Activated T-cell treated with anti-CD3 and anti-CD28 coated beads, Interleukin-2, amount 50 U/mL, for 72 hours (primary cell): Measurements from ENCODE around the gene NKAIN2. TPM values are rescaled to one million over a fixed set of nuclear protein-coding genes. Genes with fewer than 3 reads are reported as not detected.

Experiments
- ATAC-seq, 2 donors: fragments of 150-1000 bp; cut with Tn5 transposase; replicated peaks in 1 of 2; 2 replicates each; pipeline ENCODE4 v1.10.0; 2021; ENCODE audit warnings: moderate library complexity in 2 of 2, mild to moderate bottlenecking in 1 of 2
- DNase-seq, 2 donors: peaks; one replicate each; pipeline ENCODE4 v3.0.0; 2021 to 2022; ENCODE audit warnings: mixed read lengths in 1 of 2
- H3K27ac Mint-ChIP-seq: one replicate; pipeline ENCODE4 v1.8.0; 2022; ENCODE audit warnings: mild to moderate bottlenecking, moderate library complexity, mixed read lengths
- H3K27me3 Mint-ChIP-seq: one replicate; pipeline ENCODE4 v1.8.0; 2022; ENCODE audit warnings: low read depth, mixed read lengths
- H3K36me3 Mint-ChIP-seq, 2 donors: one replicate each; pipeline ENCODE4 v1.8.0; 2022; ENCODE audit warnings: mixed read lengths in 2 of 2, mild to moderate bottlenecking in 1 of 2; ENCODE audit not compliant: insufficient read depth in 2 of 2
- H3K4me1 Mint-ChIP-seq: one replicate; pipeline ENCODE4 v1.8.0; 2022; ENCODE audit warnings: low read depth, mixed read lengths
- H3K4me3 Mint-ChIP-seq, 2 donors: one replicate each; pipeline ENCODE4 v1.8.0; 2022; ENCODE audit warnings: mild to moderate bottlenecking in 2 of 2, mixed read lengths in 2 of 2, moderate library complexity in 2 of 2
- H3K9me3 Mint-ChIP-seq, 2 donors: one replicate each; pipeline ENCODE4 v1.8.0; 2022; ENCODE audit warnings: mixed read lengths in 2 of 2
- total RNA-seq, 2 donors: library from RNA; stranded (reverse); gene quantifications; one replicate each; pipeline ENCODE4 v1.2.3, GENCODE V29; 2022

The NKAIN2 gene
- total RNA-seq, 2 donors from 2014 or later = not detected

- no peak overlapping the region for H3K27ac Mint-ChIP-seq
- no peak for DNase-seq
- H3K36me3 Mint-ChIP-seq = no peaks in the 10 kb centered on the region
- H3K9me3 Mint-ChIP-seq = no peaks in the 10 kb centered on the region
- H3K4me3 Mint-ChIP-seq = no peak overlapping the region
- H3K27me3 Mint-ChIP-seq = no peaks in the 10 kb centered on the region
- ATAC-seq = no peak
- no peaks in the 10 kb centered on the region for H3K4me1 Mint-ChIP-seq
Measured at GRCh38 chr6:124872361-124873065, 1068.8 kb downstream of the NKAIN2 start.

GRCh38 chr6:124873066-124873410 lies 1069.4 kb downstream of the NKAIN2 start:
- no peak for ATAC-seq
- H3K27ac Mint-ChIP-seq = no peak overlapping the region
- no peaks in the 10 kb centered on the region for H3K27me3 Mint-ChIP-seq

More at GRCh38 chr6:124873066-124873410, 1069.4 kb downstream of the NKAIN2 start:
- no peaks in the 10 kb centered on the region for H3K36me3 Mint-ChIP-seq
- DNase-seq = no peak
- H3K9me3 Mint-ChIP-seq = no peaks in the 10 kb centered on the region
- H3K4me1 Mint-ChIP-seq = no peaks in the 10 kb centered on the region
- no peak overlapping the region for H3K4me3 Mint-ChIP-seq

Other genes starting within 250 kb of the NKAIN2 start
- gene TRDN, start 166.9 kb upstream of the NKAIN2 start, total RNA-seq = not detected